Measurements from ENCODE around the gene CCP110.

Gene CCP110

GRCh38 chr16:19589771-19590302 lies 66.1 kb downstream of the CCP110 start:
- peaks cover 9 to 58% of the 10 kb centered on the region in 2 donors for H3K36me3 ChIP-seq (replicated peaks in 1 of 2; ENCODE audit: control insufficient read depth in 2 of 2, insufficient read depth in 2 of 2, low read length in 2 of 2)
- no peak overlapping the region for H2BK120ac ChIP-seq (ENCODE audit: low read depth, low read length)
- no peak overlapping the region for H4K91ac ChIP-seq (ENCODE audit: low read depth, low read length, poor library complexity)
- H3K9ac ChIP-seq (ENCODE audit: low read depth, low read length, poor library complexity) = no peak overlapping the region
- no peak overlapping the region for H2BK15ac ChIP-seq (ENCODE audit: low read length)
- no peak overlapping the region for H3K4ac ChIP-seq (ENCODE audit: low read length)
- no peaks in the 10 kb centered on the region for H3K9me3 ChIP-seq (replicated peaks in 1 of 2; ENCODE audit: control insufficient read depth in 2 of 2, insufficient read depth in 1 of 2, low read depth in 1 of 2, low read length in 2 of 2)
- no peak overlapping the region for H3K18ac ChIP-seq (ENCODE audit: low read length)
- no peak overlapping the region for H3K4me2 ChIP-seq (ENCODE audit: insufficient read depth, low read length, poor library complexity, severe bottlenecking)
- H3K27me3 ChIP-seq (ENCODE audit: control insufficient read depth in 3 of 3, insufficient read depth in 3 of 3, low read depth in 1 of 3, low read length in 3 of 3) = no peaks in the 10 kb centered on the region
- H2AK5ac ChIP-seq (ENCODE audit: low read depth, low read length) = no peak overlapping the region
- no peak overlapping the region for H3K14ac ChIP-seq (ENCODE audit: low read length)
- H3K23ac ChIP-seq (ENCODE audit: low read depth, low read length, poor library complexity) = no peak overlapping the region
- no peak overlapping the region for H3K4me3 ChIP-seq (ENCODE audit: low read length in 2 of 2)
- no peak overlapping the region for H2BK12ac ChIP-seq (ENCODE audit: low read length)
- no peak overlapping the region for H4K8ac ChIP-seq (ENCODE audit: low read depth, low read length)
- DNase-seq (ENCODE audit: low spot score) = no peak
- H3K4me1 ChIP-seq (ENCODE audit: control insufficient read depth in 2 of 2, insufficient read depth in 1 of 2, low read depth in 1 of 2, low read length in 2 of 2) = no peaks in the 10 kb centered on the region
- no peak overlapping the region for H2BK5ac ChIP-seq (ENCODE audit: low read length)
- no peak overlapping the region for H2AFZ ChIP-seq (ENCODE audit: low read length)
- WGBS, 2 donors (ENCODE audit: extremely low coverage in 2 of 2, insufficient read length in 2 of 2, insufficient replicate concordance in 1 of 2) = no CpG with 5 or more reads among the region's 8 CpGs
- no peak overlapping the region for H3K27ac ChIP-seq (replicated peaks; ENCODE audit: low read length)
- no peaks in the 10 kb centered on the region for H3K79me1 ChIP-seq (ENCODE audit: low read depth, low read length)

- Histone ChIP-seq H3K4me1 (ENCODE audit: control insufficient read depth in 2 of 2, insufficient read depth in 1 of 2, low read depth in 1 of 2, low read length in 2 of 2) (peaks cover 0 to 7% of the 10 kb centered on the region in 2 donors), H2AFZ (ENCODE audit: low read length) (no peak overlapping the region), H4K91ac (ENCODE audit: low read depth, low read length, poor library complexity) (no peak overlapping the region), H2BK15ac (ENCODE audit: low read length) (no peak overlapping the region), H3K27ac (replicated peaks; ENCODE audit: low read length) (no peak overlapping the region), H2BK5ac (ENCODE audit: low read length) (peak overlapping the region; percentile 29), H2BK12ac (ENCODE audit: low read length) (no peak overlapping the region), H3K4me2 (ENCODE audit: insufficient read depth, low read length, poor library complexity, severe bottlenecking) (no peak overlapping the region), H2BK120ac (ENCODE audit: low read depth, low read length) (no peak overlapping the region), H4K8ac (ENCODE audit: low read depth, low read length) (no peak overlapping the region), H3K9ac (ENCODE audit: low read depth, low read length, poor library complexity) (no peak overlapping the region), H3K14ac (ENCODE audit: low read length) (no peak overlapping the region), H3K27me3 (ENCODE audit: control insufficient read depth in 3 of 3, insufficient read depth in 3 of 3, low read depth in 1 of 3, low read length in 3 of 3) (no peaks in the 10 kb centered on the region), H3K4me3 (ENCODE audit: low read length in 2 of 2) (no peak overlapping the region), H3K9me3 (replicated peaks in 1 of 2; ENCODE audit: control insufficient read depth in 2 of 2, insufficient read depth in 1 of 2, low read depth in 1 of 2, low read length in 2 of 2) (no peaks in the 10 kb centered on the region), H3K79me1 (ENCODE audit: low read depth, low read length) (no peaks in the 10 kb centered on the region), H3K36me3 (replicated peaks in 1 of 2; ENCODE audit: control insufficient read depth in 2 of 2, insufficient read depth in 2 of 2, low read length in 2 of 2) (peaks cover 6 to 55% of the 10 kb centered on the region in 2 donors), H3K23ac (ENCODE audit: low read depth, low read length, poor library complexity) (peak overlapping the region; percentile 70), H3K18ac (ENCODE audit: low read length) (peak overlapping the region; percentile 48), H2AK5ac (ENCODE audit: low read depth, low read length) (no peak overlapping the region), H3K4ac (ENCODE audit: low read length) (no peak overlapping the region)
- no CpG with 5 or more reads among the region's 19 CpGs for WGBS, 2 donors (ENCODE audit: extremely low coverage in 2 of 2, insufficient read length in 2 of 2, insufficient replicate concordance in 1 of 2)
- DNase-seq (ENCODE audit: low spot score) = no peak
These were observed 71.5 kb downstream of the CCP110 start for GRCh38 chr16:19595043-19595767.

- H3K18ac ChIP-seq (ENCODE audit: low read length) = no peak overlapping the region
- H4K8ac ChIP-seq (ENCODE audit: low read depth, low read length) = no peak overlapping the region
- no peak for DNase-seq (ENCODE audit: low spot score)
- WGBS, 2 donors (ENCODE audit: extremely low coverage in 2 of 2, insufficient read length in 2 of 2, insufficient replicate concordance in 1 of 2) = 100% methylated on average over 1 of the region's 6 CpGs; no CpG with 5 or more reads in 1 of the 2 donors
- H2AFZ ChIP-seq (ENCODE audit: low read length) = no peak overlapping the region
- H4K91ac ChIP-seq (ENCODE audit: low read depth, low read length, poor library complexity) = no peak overlapping the region
- peaks cover 0 to 7% of the 10 kb centered on the region in 2 donors for H3K4me1 ChIP-seq (ENCODE audit: control insufficient read depth in 2 of 2, insufficient read depth in 1 of 2, low read depth in 1 of 2, low read length in 2 of 2)
- H3K4me3 ChIP-seq (ENCODE audit: low read length in 2 of 2) = no peak overlapping the region
- H3K4ac ChIP-seq (ENCODE audit: low read length) = no peak overlapping the region
- no peak overlapping the region for H2BK5ac ChIP-seq (ENCODE audit: low read length)
- H2AK5ac ChIP-seq (ENCODE audit: low read depth, low read length) = no peak overlapping the region
- H3K4me2 ChIP-seq (ENCODE audit: insufficient read depth, low read length, poor library complexity, severe bottlenecking) = no peak overlapping the region
- no peak overlapping the region for H2BK12ac ChIP-seq (ENCODE audit: low read length)
- no peaks in the 10 kb centered on the region for H3K79me1 ChIP-seq (ENCODE audit: low read depth, low read length)
- H3K9me3 ChIP-seq (replicated peaks in 1 of 2; ENCODE audit: control insufficient read depth in 2 of 2, insufficient read depth in 1 of 2, low read depth in 1 of 2, low read length in 2 of 2) = no peaks in the 10 kb centered on the region
- H2BK120ac ChIP-seq (ENCODE audit: low read depth, low read length) = no peak overlapping the region
- H3K23ac ChIP-seq (ENCODE audit: low read depth, low read length, poor library complexity) = no peak overlapping the region
- H3K36me3 ChIP-seq (replicated peaks in 1 of 2; ENCODE audit: control insufficient read depth in 2 of 2, insufficient read depth in 2 of 2, low read length in 2 of 2) = peaks cover 2 to 50% of the 10 kb centered on the region in 2 donors
- no peak overlapping the region for H3K14ac ChIP-seq (ENCODE audit: low read length)
- H3K9ac ChIP-seq (ENCODE audit: low read depth, low read length, poor library complexity) = no peak overlapping the region
- no peak overlapping the region for H3K27ac ChIP-seq (replicated peaks; ENCODE audit: low read length)
- no peak overlapping the region for H2BK15ac ChIP-seq (ENCODE audit: low read length)
- H3K27me3 ChIP-seq (ENCODE audit: control insufficient read depth in 3 of 3, insufficient read depth in 3 of 3, low read depth in 1 of 3, low read length in 3 of 3) = no peaks in the 10 kb centered on the region
These were observed 75.2 kb downstream of the CCP110 start for GRCh38 chr16:19598805-19599510.
